Ishikawa (cell line): ENCODE data around the gene KIZ.

Experiments used
- CREB1 ChIP-seq: IDR thresholded peaks from 2 replicates; pipeline ENCODE4 v1.6.1; 2012; ENCODE audit warnings: low read depth
- EP300 ChIP-seq: IDR thresholded peaks from 2 replicates; pipeline ENCODE4 v1.6.1; 2012; ENCODE audit warnings: borderline replicate concordance
- MAX ChIP-seq: IDR thresholded peaks from 2 replicates; pipeline ENCODE4 v1.6.1; 2012
- NFIC ChIP-seq: IDR thresholded peaks from 2 replicates; pipeline ENCODE4 v1.6.1; 2012
- RAD21 ChIP-seq: IDR thresholded peaks from 2 replicates; pipeline ENCODE4 v1.6.1; 2012; ENCODE audit warnings: low read depth
- REST ChIP-seq: IDR thresholded peaks from 2 replicates; pipeline ENCODE4 v1.6.1; 2012; ENCODE audit warnings: low read depth, mild to moderate bottlenecking
- TCF12 ChIP-seq: IDR thresholded peaks from 2 replicates; pipeline ENCODE4 v1.6.1; 2012; ENCODE audit warnings: low read depth
- TEAD4 ChIP-seq: IDR thresholded peaks from 2 replicates; pipeline ENCODE4 v1.6.1; 2012
- USF1 ChIP-seq: IDR thresholded peaks from 2 replicates; pipeline ENCODE4 v1.6.1; 2012
- YY1 ChIP-seq: IDR thresholded peaks from 2 replicates; pipeline ENCODE4 v1.6.1; 2012; ENCODE audit warnings: low read depth
- ZBTB7A ChIP-seq: IDR thresholded peaks from 2 replicates; pipeline ENCODE4 v1.6.1; 2012; ENCODE audit warnings: low read depth

GRCh38 chr20:21237956-21238799 lies 112.3 kb downstream of the KIZ start:
- TF ChIP-seq TCF12 (no peak), USF1 (no peak), MAX (no peak), TEAD4 (no peak), EP300 (no peak), ZBTB7A (no peak), CREB1 (no peak), YY1 (no peak), RAD21 (no peak), NFIC (no peak), REST (no peak)
